Measurements from ENCODE around the gene ZNF160.

Gene ZNF160

GRCh38 chr19:53094754-53095575, 8.3 kb downstream of the ZNF160 start:
- DNase-seq (ENCODE audit: low read depth in 2 of 3, low spot score in 2 of 3), result no peak

- no peak for DNase-seq (ENCODE audit: low read depth in 2 of 3, low spot score in 2 of 3)
Measured at GRCh38 chr19:53092723-53093122, 10.5 kb downstream of the ZNF160 start.

- DNase-seq (ENCODE audit: low read depth in 2 of 3, low spot score in 2 of 3), result no peak
Measured at GRCh38 chr19:53091413-53092254, 11.6 kb downstream of the ZNF160 start.

- no peak for DNase-seq (ENCODE audit: low read depth in 2 of 3, low spot score in 2 of 3)
Measured at GRCh38 chr19:53088091-53088490, 15.1 kb downstream of the ZNF160 start.

GRCh38 chr19:53086949-53087348, 16.3 kb downstream of the ZNF160 start:
- no peak for DNase-seq (ENCODE audit: low read depth in 2 of 3, low spot score in 2 of 3)

- DNase-seq (ENCODE audit: low read depth in 2 of 3, low spot score in 2 of 3), result no peak
Measured at GRCh38 chr19:53085496-53085895, 17.7 kb downstream of the ZNF160 start.

GRCh38 chr19:53082929-53083328, 20.3 kb downstream of the ZNF160 start:
- DNase-seq (ENCODE audit: low read depth in 2 of 3, low spot score in 2 of 3), result no peak

- no peak for DNase-seq (ENCODE audit: low read depth in 2 of 3, low spot score in 2 of 3)
Measured at GRCh38 chr19:53079313-53079924, 23.8 kb downstream of the ZNF160 start.

- no peak for DNase-seq (ENCODE audit: low read depth in 2 of 3, low spot score in 2 of 3)
Measured at GRCh38 chr19:53078668-53079067, 24.6 kb downstream of the ZNF160 start.

- no peak for DNase-seq (ENCODE audit: low read depth in 2 of 3, low spot score in 2 of 3)
Measured at GRCh38 chr19:53076984-53077383, 26.2 kb downstream of the ZNF160 start.

- DNase-seq (ENCODE audit: low read depth in 2 of 3, low spot score in 2 of 3), result no peak
Measured at GRCh38 chr19:53068834-53069233, 34.4 kb downstream of the ZNF160 start.

- no peak for DNase-seq (ENCODE audit: low read depth in 2 of 3, low spot score in 2 of 3)
Measured at GRCh38 chr19:53068199-53068598, 35.0 kb downstream of the ZNF160 start.

- no peak for DNase-seq (ENCODE audit: low read depth in 2 of 3, low spot score in 2 of 3)
Measured at GRCh38 chr19:53057904-53058580, 45.2 kb downstream of the ZNF160 start.

- DNase-seq (ENCODE audit: low read depth in 2 of 3, low spot score in 2 of 3), result no peak
Measured at GRCh38 chr19:53055117-53055516, 48.1 kb downstream of the ZNF160 start.

GRCh38 chr19:53047379-53047778, 55.8 kb downstream of the ZNF160 start:
- DNase-seq (ENCODE audit: low read depth in 2 of 3, low spot score in 2 of 3), result no peak

- no peak for DNase-seq (ENCODE audit: low read depth in 2 of 3, low spot score in 2 of 3)
Measured at GRCh38 chr19:53045536-53045935, 57.7 kb downstream of the ZNF160 start.

GRCh38 chr19:53041366-53041765, 61.9 kb downstream of the ZNF160 start:
- no peak for DNase-seq (ENCODE audit: low read depth in 2 of 3, low spot score in 2 of 3)

- no peak for DNase-seq (ENCODE audit: low read depth in 2 of 3, low spot score in 2 of 3)
Measured at GRCh38 chr19:53037101-53038097, 65.8 kb downstream of the ZNF160 start.

GRCh38 chr19:53034948-53035675, 68.1 kb downstream of the ZNF160 start:
- no peak for DNase-seq (ENCODE audit: low read depth in 2 of 3, low spot score in 2 of 3)
